ENCODE measurements around the gene ARHGEF28. TPM values are rescaled to one million over a fixed set of nuclear protein-coding genes. Genes with fewer than 3 reads are reported as not detected.

The ARHGEF28 gene
- total and polyA plus RNA-seq, 2 of the 13 experiments (the other 11 are each of a cell fraction or from before 2014, with no cell fraction given), result 17.4 to 34.1 TPM

DNA sequence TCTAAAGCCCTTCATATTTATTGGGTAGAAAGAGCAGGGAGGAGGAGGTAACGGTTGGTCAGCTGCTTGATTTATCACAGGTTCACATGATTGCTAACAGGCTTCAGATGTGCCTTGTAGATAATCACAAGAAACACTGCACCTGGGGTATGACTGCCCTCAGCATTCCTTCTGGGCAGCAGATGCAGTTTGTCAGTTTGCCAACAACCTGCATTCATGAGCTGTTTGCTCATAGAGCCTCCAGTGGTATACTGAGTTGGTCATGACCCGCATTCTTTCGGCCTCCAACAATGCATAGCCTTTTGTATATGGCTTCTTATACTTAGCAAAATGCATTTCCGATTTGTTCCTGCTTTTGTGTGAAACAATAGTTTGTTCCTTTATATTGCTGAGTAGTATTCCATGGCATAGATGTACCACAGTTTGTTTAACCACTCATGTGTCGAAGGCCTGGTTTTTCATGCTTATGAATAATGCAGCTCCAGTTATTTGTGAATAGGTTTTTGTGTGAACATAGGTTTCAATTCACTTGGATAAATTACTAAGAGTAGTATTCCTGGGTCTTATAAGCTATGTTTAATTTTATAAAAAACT is 83.6 kb downstream of the ARHGEF28 start:
- BruUV-seq (replicated peaks), result no TSS peak
- ChIA-PET CTCF (ENCODE audit: low intra/inter-chr PET ratio, low total read pairs) (no interaction called here), POLR2A (no interaction called here)
- H4K20me1 ChIP-seq (ENCODE audit: insufficient read depth, low read length), result 0 out of 2 replicates have a peak, but pooled peaks cover 2% of the 10 kb centered on the region
- no peak overlapping the region for H3K27ac ChIP-seq (ENCODE audit: extremely low read length, insufficient read depth, low read length)
- DNase-seq (ENCODE audit: low spot score), result peak; percentile 24
- H3K36me3 ChIP-seq (replicated peaks in 1 of 2; ENCODE audit: control insufficient read depth in 1 of 2, insufficient read depth in 2 of 2, low read length in 2 of 2), result peaks cover under 1 to 1% of the 10 kb centered on the region in 2 experiments; a peak in 3 of 5 replicates
- no peak for FAIRE-seq
- no peak overlapping the region for H2AFZ ChIP-seq (ENCODE audit: low read length)
- H3K4me1 ChIP-seq (ENCODE audit: insufficient read depth, low read length), result peaks cover 26% of the 10 kb centered on the region
- no peaks in the 10 kb centered on the region for H3K9me3 ChIP-seq (ENCODE audit: low read length)
- no peak overlapping the region for H3K4me3 ChIP-seq (replicated peaks in 1 of 3; ENCODE audit: insufficient read depth in 1 of 3, low read depth in 2 of 3, low read length in 3 of 3)
- intact Hi-C loops (cut with micrococcal nuclease; ENCODE audit: unreplicated experiment) (no loop called here), in situ Hi-C loops (cut with HindIII; ENCODE audit: extremely low pct_ligation_motif_present, low pct_unique_long_range_greater_than_20kb) (no loop called here)
- H3K4me2 ChIP-seq (ENCODE audit: low read depth, low read length), result no peak overlapping the region
- H3K9ac ChIP-seq (ENCODE audit: insufficient read depth, low read depth, low read length), result no peak overlapping the region
- H3K79me2 ChIP-seq (ENCODE audit: insufficient read depth, low read length), result peaks cover 10% of the 10 kb centered on the region
- no peaks in the 10 kb centered on the region for H3K27me3 ChIP-seq (ENCODE audit: control insufficient read depth in 1 of 2, insufficient read depth in 2 of 2, low read length in 2 of 2)
- WGBS (ENCODE audit: low lambda C conversion rate), result 98% methylated on average over 5 of the region's 5 CpGs
- TF ChIP-seq ZNF7 (CRISPR knock-in tag; IDR thresholded peaks at IDR 0.05) (0 out of 2 replicates have a peak, but pooled peaks have one; percentile 13), ZNF629 (CRISPR knock-in tag; conservative IDR thresholded peaks at IDR 0.05) (no peak), ZNF260 (CRISPR knock-in tag; IDR thresholded peaks at IDR 0.05; ENCODE audit: borderline replicate concordance, low read depth) (0 out of 2 replicates have a peak, but pooled peaks have one; percentile 46)
- ATAC-seq, result no peak

DNA sequence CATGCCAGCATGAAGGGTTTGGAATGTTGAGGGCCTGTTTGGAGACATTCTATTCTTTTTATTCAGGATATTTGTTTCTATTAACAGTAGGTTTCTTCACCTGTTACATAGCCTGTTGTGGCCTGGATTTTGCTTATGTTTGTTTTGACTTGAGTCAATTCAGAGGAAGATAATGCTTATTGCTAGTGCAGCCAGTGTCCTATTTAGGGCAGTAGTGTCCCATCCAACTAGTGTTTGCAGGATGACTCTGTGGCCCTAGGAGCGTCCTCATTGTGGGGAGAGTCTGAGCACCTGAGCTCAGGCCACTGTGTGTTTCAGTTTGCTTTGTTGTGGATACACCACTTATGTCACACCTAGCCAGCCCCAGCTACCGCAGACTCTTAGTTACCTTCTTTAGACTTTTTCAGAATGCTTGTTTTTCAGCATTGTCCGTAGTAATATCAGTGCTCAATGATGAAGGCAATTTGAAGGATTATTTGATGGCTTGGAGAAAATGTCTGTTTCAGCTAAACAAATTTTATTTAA is 90.3 kb downstream of the ARHGEF28 start:
- DNase-seq (ENCODE audit: low spot score) (no peak), FAIRE-seq (no peak), ATAC-seq (no peak)
- WGBS (ENCODE audit: low lambda C conversion rate), result 98% methylated on average over 2 of the region's 3 CpGs
- Histone ChIP-seq H3K9me3 (ENCODE audit: low read length) (no peaks in the 10 kb centered on the region), H3K27me3 (ENCODE audit: control insufficient read depth in 1 of 2, insufficient read depth in 2 of 2, low read length in 2 of 2) (no peaks in the 10 kb centered on the region), H3K36me3 (replicated peaks in 1 of 2; ENCODE audit: control insufficient read depth in 1 of 2, insufficient read depth in 2 of 2, low read length in 2 of 2) (peaks cover 3 to 11% of the 10 kb centered on the region in 2 experiments; a peak in 2 of 5 replicates), H3K4me2 (ENCODE audit: low read depth, low read length) (no peak overlapping the region), H3K4me1 (ENCODE audit: insufficient read depth, low read length) (peaks cover 20% of the 10 kb centered on the region), H4K20me1 (ENCODE audit: insufficient read depth, low read length) (no peaks in the 10 kb centered on the region), H3K79me2 (ENCODE audit: insufficient read depth, low read length) (peaks cover 9% of the 10 kb centered on the region), H2AFZ (ENCODE audit: low read length) (no peak overlapping the region), H3K9ac (ENCODE audit: insufficient read depth, low read depth, low read length) (no peak overlapping the region), H3K27ac (ENCODE audit: extremely low read length, insufficient read depth, low read length) (no peak overlapping the region), H3K4me3 (replicated peaks in 1 of 3; ENCODE audit: insufficient read depth in 1 of 3, low read depth in 2 of 3, low read length in 3 of 3) (no peak overlapping the region)
- ChIA-PET CTCF (ENCODE audit: low intra/inter-chr PET ratio, low total read pairs) (no interaction called here), POLR2A (no interaction called here)
- no TSS peak for BruUV-seq (replicated peaks)
- in situ Hi-C loops (cut with HindIII; ENCODE audit: extremely low pct_ligation_motif_present, low pct_unique_long_range_greater_than_20kb), result no loop called here
- intact Hi-C loops (cut with micrococcal nuclease; ENCODE audit: unreplicated experiment), result no loop called here
- TF ChIP-seq ZNF451 (CRISPR knock-in tag; IDR thresholded peaks at IDR 0.05) (no peak), ZNF460 (CRISPR knock-in tag; IDR thresholded peaks at IDR 0.05; ENCODE audit: borderline replicate concordance) (no peak), ZNF678 (CRISPR knock-in tag; IDR thresholded peaks at IDR 0.05) (no peak), ARID2 (CRISPR knock-in tag; IDR thresholded peaks at IDR 0.05; ENCODE audit: borderline replicate concordance) (no peak), TSC22D2 (CRISPR knock-in tag; IDR thresholded peaks at IDR 0.05; ENCODE audit: borderline replicate concordance) (no peak), RXRB (CRISPR knock-in tag; IDR thresholded peaks at IDR 0.05; ENCODE audit: borderline replicate concordance) (no peak), BORCS8-MEF2B (CRISPR knock-in tag; IDR thresholded peaks at IDR 0.05) (no peak)
- TF ChIP-seq, protein P1, sequence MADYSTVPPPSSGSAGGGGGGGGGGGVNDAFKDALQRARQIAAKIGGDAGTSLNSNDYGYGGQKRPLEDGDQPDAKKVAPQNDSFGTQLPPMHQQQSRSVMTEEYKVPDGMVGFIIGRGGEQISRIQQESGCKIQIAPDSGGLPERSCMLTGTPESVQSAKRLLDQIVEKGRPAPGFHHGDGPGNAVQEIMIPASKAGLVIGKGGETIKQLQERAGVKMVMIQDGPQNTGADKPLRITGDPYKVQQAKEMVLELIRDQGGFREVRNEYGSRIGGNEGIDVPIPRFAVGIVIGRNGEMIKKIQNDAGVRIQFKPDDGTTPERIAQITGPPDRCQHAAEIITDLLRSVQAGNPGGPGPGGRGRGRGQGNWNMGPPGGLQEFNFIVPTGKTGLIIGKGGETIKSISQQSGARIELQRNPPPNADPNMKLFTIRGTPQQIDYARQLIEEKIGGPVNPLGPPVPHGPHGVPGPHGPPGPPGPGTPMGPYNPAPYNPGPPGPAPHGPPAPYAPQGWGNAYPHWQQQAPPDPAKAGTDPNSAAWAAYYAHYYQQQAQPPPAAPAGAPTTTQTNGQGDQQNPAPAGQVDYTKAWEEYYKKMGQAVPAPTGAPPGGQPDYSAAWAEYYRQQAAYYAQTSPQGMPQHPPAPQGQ (CRISPR knock-in tag; IDR thresholded peaks at IDR 0.05; ENCODE audit: borderline replicate concordance), result no peak
- TF ChIP-seq, protein P2, sequence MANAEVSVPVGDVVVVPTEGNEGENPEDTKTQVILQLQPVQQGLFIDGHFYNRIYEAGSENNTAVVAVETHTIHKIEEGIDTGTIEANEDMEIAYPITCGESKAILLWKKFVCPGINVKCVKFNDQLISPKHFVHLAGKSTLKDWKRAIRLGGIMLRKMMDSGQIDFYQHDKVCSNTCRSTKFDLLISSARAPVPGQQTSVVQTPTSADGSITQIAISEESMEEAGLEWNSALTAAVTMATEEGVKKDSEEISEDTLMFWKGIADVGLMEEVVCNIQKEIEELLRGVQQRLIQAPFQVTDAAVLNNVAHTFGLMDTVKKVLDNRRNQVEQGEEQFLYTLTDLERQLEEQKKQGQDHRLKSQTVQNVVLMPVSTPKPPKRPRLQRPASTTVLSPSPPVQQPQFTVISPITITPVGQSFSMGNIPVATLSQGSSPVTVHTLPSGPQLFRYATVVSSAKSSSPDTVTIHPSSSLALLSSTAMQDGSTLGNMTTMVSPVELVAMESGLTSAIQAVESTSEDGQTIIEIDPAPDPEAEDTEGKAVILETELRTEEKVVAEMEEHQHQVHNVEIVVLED (CRISPR knock-in tag; IDR thresholded peaks at IDR 0.05; ENCODE audit: borderline replicate concordance), result no peak
- TF ChIP-seq, protein P3, sequence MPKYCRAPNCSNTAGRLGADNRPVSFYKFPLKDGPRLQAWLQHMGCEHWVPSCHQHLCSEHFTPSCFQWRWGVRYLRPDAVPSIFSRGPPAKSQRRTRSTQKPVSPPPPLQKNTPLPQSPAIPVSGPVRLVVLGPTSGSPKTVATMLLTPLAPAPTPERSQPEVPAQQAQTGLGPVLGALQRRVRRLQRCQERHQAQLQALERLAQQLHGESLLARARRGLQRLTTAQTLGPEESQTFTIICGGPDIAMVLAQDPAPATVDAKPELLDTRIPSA (CRISPR knock-in tag; IDR thresholded peaks at IDR 0.05; ENCODE audit: borderline replicate concordance), result no peak
